ENCODE measurements around the gene FAM107B. TPM values are rescaled to one million over a fixed set of nuclear protein-coding genes. Genes with fewer than 3 reads are reported as not detected.

Gene FAM107B
- total RNA-seq, 1 experiment from 2014 or later, result 41.6 TPM

DNA sequence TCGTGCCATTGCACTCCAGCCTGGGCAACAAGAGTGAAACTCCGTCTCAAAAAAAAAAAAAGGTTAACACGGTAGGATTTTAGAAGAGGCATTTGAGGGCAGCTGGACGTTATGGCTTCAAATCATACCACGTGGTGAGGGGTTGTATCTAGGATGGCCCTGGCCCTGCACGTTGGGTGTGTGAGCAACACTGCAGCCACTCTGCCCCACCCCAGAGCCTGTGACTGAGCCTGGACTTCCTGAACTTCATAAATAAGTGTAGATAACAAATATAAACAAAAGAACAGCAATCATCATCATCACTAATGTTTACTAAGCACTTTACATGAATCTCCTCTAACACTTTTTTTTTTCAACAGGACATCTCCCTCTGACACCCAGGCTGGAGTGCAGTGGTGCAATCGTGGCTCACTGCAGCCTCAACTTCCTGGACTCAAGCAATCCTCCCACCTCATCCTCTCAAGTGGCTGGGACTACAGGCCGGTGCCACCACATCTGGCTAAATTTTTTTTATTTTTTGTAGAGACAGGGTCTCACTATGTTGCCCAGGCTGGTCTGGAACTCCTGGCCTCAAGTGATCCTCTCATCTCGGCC lies 274.4 kb downstream of the FAM107B start (continued):
- TF ChIP-seq MAX (IDR thresholded peaks at IDR 0.05) (no peak), EZH2phosphoT487 (IDR thresholded peaks at IDR 0.05; ENCODE audit: borderline replicate concordance) (no peak), YY1 (IDR thresholded peaks at IDR 0.05; ENCODE audit: extremely low read depth, insufficient replicate concordance, low read depth, low read length) (no peak)

- H3K27ac ChIP-seq (ENCODE audit: low read depth, low read length), result no peak overlapping the region
- peaks cover 9% of the 10 kb centered on the region for H3K27me3 ChIP-seq (ENCODE audit: insufficient read depth, low read length)
- no peak overlapping the region for H3K9ac ChIP-seq (ENCODE audit: low read length)
- no peaks in the 10 kb centered on the region for H4K20me1 ChIP-seq (ENCODE audit: insufficient read depth)
- ChIA-PET POLR2A (no interaction called here), RAD21 (ENCODE audit: low non-redundant PET in 1 of 2, low total read pairs in 2 of 2, uncharacterized antibody in 2 of 2, unreplicated experiment in 2 of 2) (interaction anchor here in 1 of 2 experiments (0.6 kb wide), 1 partner anchor 125 kb away, joined by 4 read pairs; no protein-coding TSS in a partner anchor), CTCF (no interaction called here)
- H2AFZ ChIP-seq (ENCODE audit: low read depth, low read length, poor library complexity, severe bottlenecking), result no peak overlapping the region
- no peaks in the 10 kb centered on the region for H3K4me1 ChIP-seq (ENCODE audit: control insufficient read depth in 1 of 2, insufficient read depth in 2 of 2, low read length in 2 of 2)
- H3K4me2 ChIP-seq (ENCODE audit: low read length), result no peak overlapping the region
- BruUV-seq (replicated peaks), result no TSS peak
- H3K36me3 ChIP-seq (ENCODE audit: control insufficient read depth in 1 of 2, insufficient read depth in 2 of 2, low read length in 2 of 2), result no peaks in the 10 kb centered on the region
- H3K4me3 ChIP-seq (replicated peaks in 1 of 2; ENCODE audit: low read depth in 1 of 2, low read length in 2 of 2), result no peak overlapping the region
- ATAC-seq (no peak), DNase-seq (ENCODE audit: low read depth, low spot score) (no peak)
- H3K9me2 ChIP-seq (ENCODE audit: insufficient read depth), result no peaks in the 10 kb centered on the region
- no peaks in the 10 kb centered on the region for H3K9me3 ChIP-seq (ENCODE audit: control insufficient read depth in 1 of 2, insufficient read depth in 1 of 2, low read depth in 1 of 2, low read length in 2 of 2)
- intact Hi-C loops (cut with micrococcal nuclease), result loop anchor here (1.0 to 5.0 kb wide), 3 partner anchors 324 to 607 kb away; no protein-coding TSS in a partner anchor
- H3K79me2 ChIP-seq (ENCODE audit: insufficient read depth, low read length), result no peaks in the 10 kb centered on the region
- TF ChIP-seq TCF7L2 (IDR thresholded peaks at IDR 0.05; ENCODE audit: borderline replicate concordance, extremely low read depth, insufficient read depth, insufficient read length) (no peak), POLR2A (IDR thresholded peaks at IDR 0.05; ENCODE audit: borderline replicate concordance, extremely low read depth, insufficient read depth, insufficient read length) (no peak), EGR1 (IDR thresholded peaks at IDR 0.05; ENCODE audit: low read depth) (no peak)
These were observed 275.1 kb downstream of the FAM107B start for GRCh38 chr10:14499601-14499904.

GRCh38 chr10:14498326-14498725 lies 276.4 kb downstream of the FAM107B start:
- CTCF ChIA-PET, result interaction anchor here (1.0 kb wide), 1 partner anchor 113 kb away, joined by 3 read pairs; no protein-coding TSS in a partner anchor
- TF ChIP-seq CEBPB (IDR thresholded peaks at IDR 0.05; ENCODE audit: low read depth) (no peak), SRF (IDR thresholded peaks at IDR 0.05; ENCODE audit: low read depth) (no peak), EZH2 (IDR thresholded peaks at IDR 0.05) (no peak), REST (IDR thresholded peaks at IDR 0.05; ENCODE audit: low read depth) (no peak), FOSL1 (IDR thresholded peaks at IDR 0.05; ENCODE audit: low read depth) (no peak), POLR2AphosphoS5 (IDR thresholded peaks at IDR 0.05; ENCODE audit: low read depth, low read length) (no peak), ZFX (IDR thresholded peaks at IDR 0.05) (no peak), SP1 (IDR thresholded peaks at IDR 0.05; ENCODE audit: low read depth) (no peak), YY1 (IDR thresholded peaks at IDR 0.05; ENCODE audit: extremely low read depth, insufficient replicate concordance, low read depth, low read length) (no peak), CBX3 (IDR thresholded peaks at IDR 0.05; ENCODE audit: low read depth) (no peak), TCF7L2 (IDR thresholded peaks at IDR 0.05; ENCODE audit: borderline replicate concordance, extremely low read depth, insufficient read depth, insufficient read length) (no peak), SIN3A (IDR thresholded peaks at IDR 0.05; ENCODE audit: low read depth) (no peak), EGR1 (IDR thresholded peaks at IDR 0.05; ENCODE audit: low read depth) (no peak), EZH2phosphoT487 (IDR thresholded peaks at IDR 0.05; ENCODE audit: borderline replicate concordance) (no peak), ELF1 (IDR thresholded peaks at IDR 0.05; ENCODE audit: borderline replicate concordance, low read depth) (no peak)

More at GRCh38 chr10:14498326-14498725, 276.4 kb downstream of the FAM107B start:
- Histone ChIP-seq H3K4me2 (ENCODE audit: low read length) (no peak overlapping the region), H3K79me2 (ENCODE audit: insufficient read depth, low read length) (no peaks in the 10 kb centered on the region), H3K9ac (ENCODE audit: low read length) (no peak overlapping the region), H3K36me3 (ENCODE audit: control insufficient read depth in 1 of 2, insufficient read depth in 2 of 2, low read length in 2 of 2) (no peaks in the 10 kb centered on the region), H4K20me1 (ENCODE audit: insufficient read depth) (no peaks in the 10 kb centered on the region), H3K27ac (ENCODE audit: low read depth, low read length) (no peak overlapping the region), H3K9me2 (ENCODE audit: insufficient read depth) (no peaks in the 10 kb centered on the region), H3K9me3 (ENCODE audit: control insufficient read depth in 1 of 2, insufficient read depth in 1 of 2, low read depth in 1 of 2, low read length in 2 of 2) (no peaks in the 10 kb centered on the region), H2AFZ (ENCODE audit: low read depth, low read length, poor library complexity, severe bottlenecking) (no peak overlapping the region), H3K4me3 (replicated peaks in 1 of 2; ENCODE audit: low read depth in 1 of 2, low read length in 2 of 2) (no peak overlapping the region), H3K27me3 (ENCODE audit: insufficient read depth, low read length) (no peaks in the 10 kb centered on the region; the same call in 1 of the 2 replicates), H3K4me1 (ENCODE audit: control insufficient read depth in 1 of 2, insufficient read depth in 2 of 2, low read length in 2 of 2) (no peaks in the 10 kb centered on the region)
- RAD21 ChIA-PET (ENCODE audit: low non-redundant PET in 1 of 2, low total read pairs in 2 of 2, uncharacterized antibody in 2 of 2, unreplicated experiment in 2 of 2), result no interaction called here
- POLR2A ChIA-PET, result no interaction called here
- intact Hi-C loops (cut with micrococcal nuclease), result loop anchor here (2.0 to 5.0 kb wide), 2 partner anchors 474 to 608 kb away; no protein-coding TSS in a partner anchor
- DNase-seq (ENCODE audit: low read depth, low spot score), result no peak
- no peak for ATAC-seq
- no TSS peak for BruUV-seq (replicated peaks)
